ENCODE results near the gene HERC4.

The HERC4 gene

GRCh38 chr10:68083953-68084352, 8.9 kb upstream of the HERC4 start:
- H3K36me3 ChIP-seq (ENCODE audit: insufficient read depth, low read length): no peaks in the 10 kb centered on the region
- H4K20me1 ChIP-seq (ENCODE audit: insufficient read depth, low read length): no peaks in the 10 kb centered on the region
- no peaks in the 10 kb centered on the region for H3K4me1 ChIP-seq (ENCODE audit: insufficient read depth, low read length, severe bottlenecking)

DNA sequence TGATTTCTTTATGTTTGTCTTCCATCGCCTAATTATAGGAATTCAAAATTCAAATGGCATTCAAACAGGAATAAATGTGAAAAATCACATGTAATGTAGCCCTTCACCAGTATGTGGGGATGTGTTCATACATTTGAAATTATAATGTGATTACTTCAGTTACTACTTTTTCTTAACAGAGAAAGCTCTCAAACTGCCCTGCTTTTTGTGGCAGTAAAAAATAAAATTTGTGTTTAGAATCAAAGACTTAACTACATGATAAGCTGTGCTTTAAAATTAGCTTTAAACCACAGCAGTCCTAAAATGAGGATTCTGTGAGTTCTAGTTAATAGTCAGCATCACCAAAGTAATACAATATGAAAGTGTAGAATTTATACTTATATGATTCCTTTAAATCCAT, 7.8 kb upstream of the HERC4 start:
- Histone ChIP-seq H3K79me2 (ENCODE audit: insufficient read depth, low read length) (no peaks in the 10 kb centered on the region), H3K9me3 (ENCODE audit: low read length) (no peaks in the 10 kb centered on the region), H3K36me3 (ENCODE audit: insufficient read depth, low read length) (no peaks in the 10 kb centered on the region), H3K4me2 (ENCODE audit: low read length) (no peak overlapping the region), H4K20me1 (ENCODE audit: insufficient read depth, low read length) (no peaks in the 10 kb centered on the region), H3F3A (ENCODE audit: insufficient read depth, low read length) (no peaks in the 10 kb centered on the region), H3K4me3 (ENCODE audit: low read depth, low read length, poor library complexity, severe bottlenecking) (no peak overlapping the region), H3K27ac (ENCODE audit: low read depth, low read length, poor library complexity, severe bottlenecking) (no peak overlapping the region), H3K27me3 (ENCODE audit: insufficient read depth, low read length) (no peaks in the 10 kb centered on the region), H3K9me2 (ENCODE audit: low read depth, low read length) (no peaks in the 10 kb centered on the region), H2AFZ (ENCODE audit: low read length) (no peak overlapping the region), H3K9ac (ENCODE audit: low read length) (no peak overlapping the region), H3K4me1 (ENCODE audit: insufficient read depth, low read length, severe bottlenecking) (no peaks in the 10 kb centered on the region)
- TF ChIP-seq, protein P1, sequence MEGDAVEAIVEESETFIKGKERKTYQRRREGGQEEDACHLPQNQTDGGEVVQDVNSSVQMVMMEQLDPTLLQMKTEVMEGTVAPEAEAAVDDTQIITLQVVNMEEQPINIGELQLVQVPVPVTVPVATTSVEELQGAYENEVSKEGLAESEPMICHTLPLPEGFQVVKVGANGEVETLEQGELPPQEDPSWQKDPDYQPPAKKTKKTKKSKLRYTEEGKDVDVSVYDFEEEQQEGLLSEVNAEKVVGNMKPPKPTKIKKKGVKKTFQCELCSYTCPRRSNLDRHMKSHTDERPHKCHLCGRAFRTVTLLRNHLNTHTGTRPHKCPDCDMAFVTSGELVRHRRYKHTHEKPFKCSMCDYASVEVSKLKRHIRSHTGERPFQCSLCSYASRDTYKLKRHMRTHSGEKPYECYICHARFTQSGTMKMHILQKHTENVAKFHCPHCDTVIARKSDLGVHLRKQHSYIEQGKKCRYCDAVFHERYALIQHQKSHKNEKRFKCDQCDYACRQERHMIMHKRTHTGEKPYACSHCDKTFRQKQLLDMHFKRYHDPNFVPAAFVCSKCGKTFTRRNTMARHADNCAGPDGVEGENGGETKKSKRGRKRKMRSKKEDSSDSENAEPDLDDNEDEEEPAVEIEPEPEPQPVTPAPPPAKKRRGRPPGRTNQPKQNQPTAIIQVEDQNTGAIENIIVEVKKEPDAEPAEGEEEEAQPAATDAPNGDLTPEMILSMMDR (IDR thresholded peaks at IDR 0.05; ENCODE audit: low read length): peak; percentile 46
- no peak for TF ChIP-seq EZH2 (IDR thresholded peaks at IDR 0.05; ENCODE audit: borderline replicate concordance, low read length)

More at GRCh38 chr10:68083953-68084352, 8.9 kb upstream of the HERC4 start:
- H3K9ac ChIP-seq (ENCODE audit: low read length): no peak overlapping the region
- H3K9me2 ChIP-seq (ENCODE audit: low read depth, low read length): no peaks in the 10 kb centered on the region
- no peak overlapping the region for H3K4me2 ChIP-seq (ENCODE audit: low read length)
- no peaks in the 10 kb centered on the region for H3K79me2 ChIP-seq (ENCODE audit: insufficient read depth, low read length)
- no peaks in the 10 kb centered on the region for H3K27me3 ChIP-seq (ENCODE audit: insufficient read depth, low read length)
- no peaks in the 10 kb centered on the region for H3K9me3 ChIP-seq (ENCODE audit: low read length)
- H3K27ac ChIP-seq (ENCODE audit: low read depth, low read length, poor library complexity, severe bottlenecking): no peak overlapping the region
- H3F3A ChIP-seq (ENCODE audit: insufficient read depth, low read length): no peaks in the 10 kb centered on the region
- no peak overlapping the region for H2AFZ ChIP-seq (ENCODE audit: low read length)
- no peak overlapping the region for H3K4me3 ChIP-seq (ENCODE audit: low read depth, low read length, poor library complexity, severe bottlenecking)
- TF ChIP-seq, protein P1 (IDR thresholded peaks at IDR 0.05; ENCODE audit: low read length): no peak
- no peak for TF ChIP-seq EZH2 (IDR thresholded peaks at IDR 0.05; ENCODE audit: borderline replicate concordance, low read length)

- no peak for TF ChIP-seq EZH2 (IDR thresholded peaks at IDR 0.05; ENCODE audit: borderline replicate concordance, low read length)
- TF ChIP-seq, protein P1 (IDR thresholded peaks at IDR 0.05; ENCODE audit: low read length): no peak
- H3K79me2 ChIP-seq (ENCODE audit: insufficient read depth, low read length): no peaks in the 10 kb centered on the region
- H3K4me2 ChIP-seq (ENCODE audit: low read length): no peak overlapping the region
- no peak overlapping the region for H3K9ac ChIP-seq (ENCODE audit: low read length)
- no peaks in the 10 kb centered on the region for H3F3A ChIP-seq (ENCODE audit: insufficient read depth, low read length)
- H3K4me3 ChIP-seq (ENCODE audit: low read depth, low read length, poor library complexity, severe bottlenecking): no peak overlapping the region
- H3K36me3 ChIP-seq (ENCODE audit: insufficient read depth, low read length): no peaks in the 10 kb centered on the region
- no peaks in the 10 kb centered on the region for H3K27me3 ChIP-seq (ENCODE audit: insufficient read depth, low read length)
- peak overlapping the region; percentile 59; the same call in 1 of the 2 replicates for H2AFZ ChIP-seq (ENCODE audit: low read length)
- no peaks in the 10 kb centered on the region for H3K4me1 ChIP-seq (ENCODE audit: insufficient read depth, low read length, severe bottlenecking)
- H4K20me1 ChIP-seq (ENCODE audit: insufficient read depth, low read length): no peaks in the 10 kb centered on the region
- H3K27ac ChIP-seq (ENCODE audit: low read depth, low read length, poor library complexity, severe bottlenecking): no peak overlapping the region
- H3K9me3 ChIP-seq (ENCODE audit: low read length): no peaks in the 10 kb centered on the region
- H3K9me2 ChIP-seq (ENCODE audit: low read depth, low read length): no peaks in the 10 kb centered on the region
Observed at GRCh38 chr10:68081916-68082315, 6.8 kb upstream of the HERC4 start.
